ENCODE data around the gene CACNA1G. TPM values are rescaled to one million over a fixed set of nuclear protein-coding genes. Genes with fewer than 3 reads are reported as not detected.

CACNA1G gene
- total RNA-seq, 1 donor from 2014 or later = 4.9 TPM

- TF ChIP-seq POLR2AphosphoS5 (IDR thresholded peaks at IDR 0.05; ENCODE audit: insufficient read depth in 1 of 2, low read depth in 1 of 2) (no peak), POLR2A (IDR thresholded peaks at IDR 0.05) (no peak), CTCF (IDR thresholded peaks at IDR 0.05) (no peak)
- no peaks in the 10 kb centered on the region for H3K36me3 ChIP-seq
- no peak overlapping the region for H3K4me3 ChIP-seq
- H3K4me1 ChIP-seq = peaks cover 26% of the 10 kb centered on the region
- H3K9me3 ChIP-seq = no peaks in the 10 kb centered on the region
- no peak for DNase-seq (ENCODE audit: extremely low spot score in 2 of 2)
- no peak overlapping the region for H3K27ac ChIP-seq
- intact Hi-C loops (cut with DNase I) = no loop called here
- no peaks in the 10 kb centered on the region for H3K27me3 ChIP-seq
Observed at GRCh38 chr17:50585891-50586290, 25.4 kb downstream of the CACNA1G start.

- H3K36me3 ChIP-seq = no peaks in the 10 kb centered on the region
- TF ChIP-seq CTCF (IDR thresholded peaks at IDR 0.05) = no peak
- TF ChIP-seq POLR2AphosphoS5 (IDR thresholded peaks at IDR 0.05; ENCODE audit: insufficient read depth in 1 of 2, low read depth in 1 of 2) = no peak
- TF ChIP-seq POLR2A (IDR thresholded peaks at IDR 0.05) = no peak
- no peak for DNase-seq (ENCODE audit: extremely low spot score in 2 of 2)
Observed at GRCh38 chr17:50586421-50587247, 26.1 kb downstream of the CACNA1G start.

GRCh38 chr17:50587571-50587970, 27.1 kb downstream of the CACNA1G start:
- H3K27me3 ChIP-seq = no peaks in the 10 kb centered on the region
- no peak overlapping the region for H3K27ac ChIP-seq
- intact Hi-C loops (cut with DNase I) = no loop called here
- H3K9me3 ChIP-seq = no peaks in the 10 kb centered on the region
- H3K4me3 ChIP-seq = no peak overlapping the region
- TF ChIP-seq POLR2A (IDR thresholded peaks at IDR 0.05) = no peak
- TF ChIP-seq CTCF (IDR thresholded peaks at IDR 0.05) = no peak
- TF ChIP-seq POLR2AphosphoS5 (IDR thresholded peaks at IDR 0.05; ENCODE audit: insufficient read depth in 1 of 2, low read depth in 1 of 2) = no peak
- peaks cover 29% of the 10 kb centered on the region for H3K4me1 ChIP-seq
- no peaks in the 10 kb centered on the region for H3K36me3 ChIP-seq
- no peak for DNase-seq (ENCODE audit: extremely low spot score in 2 of 2)

More at GRCh38 chr17:50586421-50587247, 26.1 kb downstream of the CACNA1G start:
- intact Hi-C loops (cut with DNase I) = no loop called here
- Histone ChIP-seq H3K27ac (no peak overlapping the region), H3K4me1 (peaks cover 29% of the 10 kb centered on the region), H3K4me3 (no peak overlapping the region), H3K9me3 (no peaks in the 10 kb centered on the region), H3K27me3 (no peaks in the 10 kb centered on the region)

DNA sequence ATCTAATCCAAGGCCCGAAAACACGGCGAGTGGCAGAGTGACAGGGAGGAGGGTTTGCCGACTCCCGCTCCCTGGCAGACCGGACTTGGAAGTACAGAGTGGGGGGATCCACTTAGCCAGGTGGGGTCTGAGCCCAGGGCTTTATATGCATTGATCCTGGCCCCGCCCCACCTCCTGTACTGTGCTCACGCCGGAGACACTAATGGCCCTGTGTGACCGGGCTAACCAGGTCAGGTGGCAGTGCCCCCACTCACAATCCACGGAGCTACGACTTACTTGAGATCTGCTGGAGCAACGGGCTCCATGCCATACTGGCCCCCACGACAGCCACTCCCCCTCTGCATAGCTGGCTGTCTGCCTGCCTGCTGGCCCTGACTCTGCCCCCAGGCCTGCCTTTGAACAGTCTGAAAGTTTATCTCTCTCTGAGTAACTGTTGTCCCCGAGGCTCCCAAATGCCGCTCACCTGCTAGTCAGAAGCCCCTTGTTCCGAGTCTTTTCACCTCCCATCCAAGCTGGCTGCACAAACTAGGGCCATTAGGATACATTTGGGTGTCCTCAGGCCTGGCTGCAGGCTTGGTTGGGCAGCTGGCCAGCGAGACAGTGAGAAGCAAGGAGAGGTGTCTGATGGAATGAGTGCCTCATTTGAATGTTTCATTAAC, 28.0 kb downstream of the CACNA1G start:
- Histone ChIP-seq H3K9me3 (no peaks in the 10 kb centered on the region), H3K36me3 (no peaks in the 10 kb centered on the region), H3K4me1 (peaks cover 29% of the 10 kb centered on the region), H3K4me3 (no peak overlapping the region), H3K27ac (peak overlapping the region; percentile 1), H3K27me3 (no peaks in the 10 kb centered on the region)
- TF ChIP-seq CTCF (IDR thresholded peaks at IDR 0.05) = no peak
- TF ChIP-seq POLR2AphosphoS5 (IDR thresholded peaks at IDR 0.05; ENCODE audit: insufficient read depth in 1 of 2, low read depth in 1 of 2) = no peak
- TF ChIP-seq POLR2A (IDR thresholded peaks at IDR 0.05) = no peak
- DNase-seq (ENCODE audit: extremely low spot score in 2 of 2) = no peak
- intact Hi-C loops (cut with DNase I) = no loop called here

Measured in vagina (tissue), 2 donors.